ENCODE data around the gene FBXW10.
"Not testable (repeated sequence)": the region's sequence is repeated elsewhere in the genome, so short reads cannot be mapped to it uniquely, and the experiment has no call there.

FBXW10 gene

GRCh38 chr17:18816489-18817371 is 72.9 kb downstream of the FBXW10 start:
- H3K27ac ChIP-seq (replicated peaks); H3K27me3 ChIP-seq (ENCODE audit: insufficient read depth, poor library complexity, severe bottlenecking); H3K4me3 ChIP-seq (replicated peaks; ENCODE audit: insufficient read depth, low read length): not testable (repeated sequence)
- DNase-seq (ENCODE audit: low read depth in 1 of 2, low spot score in 1 of 2), result peak in 1 of 2 experiments; percentile 29

DNA sequence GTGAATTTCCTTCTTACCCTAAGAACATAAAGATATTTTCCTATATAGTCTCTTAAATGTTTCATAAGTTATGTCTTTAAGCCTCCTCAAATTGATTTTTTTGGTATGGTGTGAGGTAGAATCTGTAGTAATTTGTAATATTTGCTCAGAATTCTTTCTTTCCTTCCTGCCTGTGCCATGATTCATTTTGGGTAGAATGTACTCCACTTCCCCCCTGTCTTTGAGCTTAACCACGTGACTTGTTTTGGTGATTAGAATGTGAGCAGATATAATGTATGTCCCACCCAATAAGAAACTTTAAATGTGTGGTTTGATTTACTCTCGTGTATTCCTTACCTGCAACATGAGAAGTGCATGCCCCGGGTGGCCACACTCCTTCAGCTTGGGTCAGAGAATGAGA is 77.6 kb downstream of the FBXW10 start:
- not testable (repeated sequence) for H3K27ac ChIP-seq (replicated peaks); DNase-seq (ENCODE audit: low read depth in 1 of 2, low spot score in 1 of 2); H3K4me3 ChIP-seq (replicated peaks; ENCODE audit: insufficient read depth, low read length); H3K27me3 ChIP-seq (ENCODE audit: insufficient read depth, poor library complexity, severe bottlenecking)

DNA sequence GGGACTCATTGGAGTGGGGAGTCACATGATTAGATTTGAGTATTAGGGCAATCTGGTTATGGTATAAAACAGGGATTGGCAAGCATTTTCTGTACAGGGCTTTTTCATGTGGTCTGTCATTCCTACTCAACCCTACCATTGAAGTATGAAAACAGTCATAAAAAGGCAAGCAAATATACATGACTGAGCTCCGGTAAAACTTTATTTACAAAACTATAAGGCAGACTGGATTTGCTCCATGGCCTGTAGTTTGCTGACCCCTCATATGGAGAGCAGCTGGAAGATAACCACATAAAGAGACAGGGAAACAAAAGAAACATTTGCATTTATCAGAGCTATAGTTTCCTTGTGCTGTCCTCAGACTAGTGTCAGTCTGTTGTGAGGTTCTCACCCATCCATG is 83.8 kb downstream of the FBXW10 start:
- not testable (repeated sequence) for H3K27ac ChIP-seq (replicated peaks); DNase-seq (ENCODE audit: low read depth in 1 of 2, low spot score in 1 of 2); H3K4me3 ChIP-seq (replicated peaks; ENCODE audit: insufficient read depth, low read length); H3K27me3 ChIP-seq (ENCODE audit: insufficient read depth, poor library complexity, severe bottlenecking)

Data from HL-60 (cell line).